ENCODE results near the gene CD79B.
"Not testable (repeated sequence)": the region's sequence is repeated elsewhere in the genome, so short reads cannot be mapped to it uniquely, and the experiment has no call there.

CD79B gene

GRCh38 chr17:63909586-63909985, 22.5 kb downstream of the CD79B start:
- DNase-seq: not testable (repeated sequence)

DNA sequence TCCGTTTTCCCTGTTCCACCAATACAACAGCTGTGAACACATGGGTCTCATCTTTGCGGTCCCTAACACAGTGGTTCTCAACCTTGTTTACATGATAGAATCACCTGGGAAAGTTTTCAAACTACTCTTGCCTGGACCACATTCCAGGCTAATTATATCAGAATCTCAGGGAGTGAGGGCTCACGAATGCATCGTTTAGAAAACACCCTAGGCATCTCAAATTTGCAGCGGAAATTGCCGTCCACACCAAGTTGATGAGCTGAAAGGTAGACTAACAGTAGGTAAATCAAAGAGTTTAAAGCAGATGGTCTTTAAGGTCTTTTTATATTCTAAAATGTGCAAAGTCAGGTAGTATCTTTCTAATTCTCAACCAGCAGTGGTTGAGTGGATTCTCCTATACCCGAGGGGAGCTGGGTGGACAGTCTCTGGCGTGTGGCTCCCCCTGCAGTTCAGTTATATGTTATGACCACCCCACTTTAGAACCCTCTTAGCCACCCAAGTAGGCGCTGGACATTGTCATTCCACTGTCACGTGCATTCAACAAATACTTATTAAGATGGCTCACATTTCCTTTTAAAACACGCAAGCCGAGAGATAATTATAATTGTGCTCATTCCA, 24.9 kb downstream of the CD79B start:
- not testable (repeated sequence) for DNase-seq

DNA sequence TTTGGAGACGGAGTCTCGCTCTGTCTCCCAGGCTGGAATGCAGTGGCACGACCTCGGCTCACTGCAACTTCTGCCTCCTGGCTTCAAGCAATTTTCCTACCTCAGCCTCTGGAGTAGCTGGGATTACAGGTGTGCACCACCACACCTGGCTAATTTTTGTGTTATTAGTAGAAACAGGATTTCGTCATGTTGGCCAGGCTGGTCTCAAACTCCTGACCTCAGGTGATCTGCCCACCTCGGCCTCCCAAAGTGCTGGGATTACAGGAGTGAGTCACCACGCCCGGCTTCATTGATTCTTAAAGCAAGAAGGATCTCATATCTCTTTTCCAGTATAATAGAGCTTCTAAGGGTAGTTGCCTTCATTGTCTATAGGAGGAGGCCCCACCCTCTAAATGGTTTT, 27.3 kb downstream of the CD79B start:
- not testable (repeated sequence) for DNase-seq

DNA sequence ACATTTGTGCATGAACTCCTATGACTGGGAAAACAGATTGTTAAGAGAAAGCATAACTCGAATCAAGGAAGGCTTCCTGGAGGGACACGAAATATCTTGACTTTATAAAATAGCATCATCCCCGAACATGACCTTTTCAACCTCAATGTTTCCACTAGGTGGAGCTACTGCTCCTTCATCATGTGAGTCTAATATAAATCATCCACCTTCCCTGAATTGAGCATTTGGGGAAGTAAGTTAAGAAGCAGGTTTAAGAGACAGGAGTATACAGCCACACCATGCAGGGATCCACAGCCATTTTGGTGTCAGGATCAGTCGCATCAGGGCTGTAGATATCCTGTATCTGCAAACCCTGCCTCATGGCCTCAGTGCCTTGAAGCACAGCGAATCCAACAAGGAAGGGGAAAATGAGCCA, 28.3 kb downstream of the CD79B start:
- DNase-seq: not testable (repeated sequence)

- not testable (repeated sequence) for DNase-seq
These were observed 30.2 kb downstream of the CD79B start for GRCh38 chr17:63901971-63902370.

DNA sequence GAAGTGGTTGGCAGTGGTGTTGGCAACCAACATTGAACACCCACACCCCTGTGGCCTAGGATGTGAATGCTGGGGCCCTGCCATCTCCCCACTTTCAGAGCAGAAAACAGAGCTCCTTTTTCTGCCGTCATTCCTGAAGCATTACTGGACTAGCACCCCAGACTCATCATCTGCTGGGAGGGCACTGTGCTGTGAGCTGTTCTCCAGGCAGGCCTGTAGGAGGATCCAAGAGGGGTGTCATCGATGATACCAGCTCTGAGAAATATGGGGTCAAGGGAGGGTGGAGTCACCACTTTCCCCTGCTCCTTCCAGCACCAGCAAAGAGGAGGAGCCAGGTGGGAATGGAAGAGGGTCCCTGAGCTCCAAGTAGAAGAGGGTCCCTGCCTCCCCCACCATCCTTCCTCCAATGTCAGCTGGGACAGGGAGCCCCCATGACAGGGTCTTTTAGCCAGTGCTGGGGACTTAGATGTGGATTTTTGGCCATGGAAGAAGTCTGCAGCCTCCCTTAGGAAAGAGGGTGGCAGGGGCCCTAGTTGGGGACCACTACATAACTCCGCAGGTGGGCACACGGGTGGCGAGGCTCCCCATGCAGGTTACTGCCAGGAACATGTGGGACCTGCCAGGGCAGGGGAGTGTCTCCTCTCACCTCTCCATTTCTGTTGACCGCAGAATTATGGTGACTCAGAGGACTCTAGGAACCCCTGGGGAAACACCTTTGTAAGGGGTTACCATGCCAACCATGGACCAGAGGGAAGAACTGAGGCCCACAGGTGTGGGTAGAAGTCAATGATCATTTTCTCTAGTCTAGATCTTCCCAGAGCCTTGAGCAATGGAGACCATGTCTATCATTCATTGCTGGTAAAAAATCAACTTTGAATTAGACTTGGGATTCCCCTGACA, 33.0 kb downstream of the CD79B start:
- DNase-seq: not testable (repeated sequence)

DNA sequence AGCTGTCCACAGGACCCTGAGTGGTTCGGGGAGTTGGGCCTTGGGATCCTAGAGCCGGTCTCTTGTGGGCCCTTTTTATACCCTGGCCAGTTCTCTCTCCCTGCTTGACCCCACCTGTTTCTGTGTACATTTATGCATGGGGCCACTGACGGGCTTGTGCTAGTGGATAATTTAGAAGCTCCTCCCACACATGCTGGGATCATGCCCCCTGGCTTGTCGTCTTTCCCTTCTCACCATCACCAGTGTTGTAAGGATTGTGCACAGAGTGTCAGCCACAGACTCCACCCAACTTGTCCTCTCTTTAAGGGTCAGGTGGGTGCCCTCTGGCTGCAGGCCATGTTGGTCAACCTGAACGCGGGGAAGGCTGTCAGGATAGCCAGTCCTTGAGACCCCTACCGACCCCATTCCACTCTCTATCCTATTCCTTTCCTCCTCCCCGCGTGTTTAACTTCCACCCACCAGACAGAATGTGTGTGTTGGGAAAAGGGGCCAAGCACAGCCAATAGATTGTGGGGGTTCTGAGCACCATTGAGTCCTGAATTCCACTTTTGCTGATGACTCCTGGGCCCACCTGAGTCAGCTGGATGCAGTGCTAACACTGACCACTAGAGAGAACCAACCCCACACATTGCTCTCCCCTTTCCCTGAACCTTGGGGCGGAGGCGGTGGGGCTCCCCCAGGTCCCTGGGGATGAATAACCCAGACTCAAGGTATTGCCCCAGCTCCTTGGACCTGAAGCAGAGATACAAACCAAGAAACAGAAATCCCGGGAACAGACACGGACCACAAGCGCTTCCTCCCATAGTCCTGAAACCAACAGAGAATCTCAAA, 35.4 kb downstream of the CD79B start, which contains the start of gene CSH1:
Gene CSH1 (minus strand): TSS at position 51 of the 831 bp plus-strand sequence. CDS start 63 bp downstream, outside the sequence.
- DNase-seq: not testable (repeated sequence)

DNA sequence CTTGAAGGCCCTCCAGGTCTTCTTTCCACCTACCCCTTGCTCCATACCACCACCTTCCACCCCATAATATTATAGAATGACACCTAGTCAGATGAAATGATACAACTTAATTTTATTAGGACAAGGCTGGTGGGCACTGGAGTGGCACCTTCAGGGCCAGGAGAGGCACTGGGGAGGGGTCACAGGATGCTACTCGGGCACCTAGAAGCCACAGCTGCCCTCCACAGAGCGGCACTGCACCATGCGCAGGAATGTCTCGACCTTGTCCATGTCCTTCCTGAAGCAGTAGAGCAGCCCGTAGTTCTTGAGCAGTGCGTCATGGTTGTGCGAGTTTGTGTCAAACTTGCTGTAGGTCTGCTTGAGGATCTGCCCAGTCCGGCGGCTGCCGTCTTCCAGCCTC, 37.3 kb downstream of the CD79B start:
- not testable (repeated sequence) for DNase-seq

GRCh38 chr17:63894021-63894420, 38.1 kb downstream of the CD79B start:
- DNase-seq: not testable (repeated sequence)

GRCh38 chr17:63892316-63893037, 39.7 kb downstream of the CD79B start:
- not testable (repeated sequence) for DNase-seq

- DNase-seq: not testable (repeated sequence)
These were observed 42.9 kb downstream of the CD79B start for GRCh38 chr17:63889026-63889848.

- DNase-seq: not testable (repeated sequence)
These were observed 47.0 kb downstream of the CD79B start for GRCh38 chr17:63885119-63885518.

DNA sequence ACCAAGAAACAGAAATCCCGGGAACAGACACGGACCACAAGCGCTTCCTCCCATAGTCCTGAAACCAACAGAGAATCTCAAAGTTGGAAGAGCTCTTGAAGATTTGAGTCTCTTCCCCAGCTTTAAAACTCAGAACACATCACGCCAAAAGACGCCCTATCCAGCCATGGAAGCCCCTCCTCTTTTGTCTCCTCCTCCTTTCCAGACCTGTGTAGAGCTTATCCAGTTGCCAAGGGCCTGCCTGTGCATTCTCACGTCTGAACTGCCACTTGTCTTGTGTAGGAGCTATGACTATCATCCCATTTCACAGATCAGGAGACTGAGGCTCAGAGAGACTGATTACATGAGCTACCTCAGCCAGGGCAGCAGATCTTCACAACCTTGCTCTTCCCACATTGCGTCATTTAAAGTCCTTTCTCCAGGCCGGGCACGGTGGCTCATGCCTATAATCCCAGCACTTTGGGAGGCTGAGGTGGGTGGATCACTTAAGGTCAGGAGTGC, 49.5 kb downstream of the CD79B start:
- DNase-seq: not testable (repeated sequence)

DNA sequence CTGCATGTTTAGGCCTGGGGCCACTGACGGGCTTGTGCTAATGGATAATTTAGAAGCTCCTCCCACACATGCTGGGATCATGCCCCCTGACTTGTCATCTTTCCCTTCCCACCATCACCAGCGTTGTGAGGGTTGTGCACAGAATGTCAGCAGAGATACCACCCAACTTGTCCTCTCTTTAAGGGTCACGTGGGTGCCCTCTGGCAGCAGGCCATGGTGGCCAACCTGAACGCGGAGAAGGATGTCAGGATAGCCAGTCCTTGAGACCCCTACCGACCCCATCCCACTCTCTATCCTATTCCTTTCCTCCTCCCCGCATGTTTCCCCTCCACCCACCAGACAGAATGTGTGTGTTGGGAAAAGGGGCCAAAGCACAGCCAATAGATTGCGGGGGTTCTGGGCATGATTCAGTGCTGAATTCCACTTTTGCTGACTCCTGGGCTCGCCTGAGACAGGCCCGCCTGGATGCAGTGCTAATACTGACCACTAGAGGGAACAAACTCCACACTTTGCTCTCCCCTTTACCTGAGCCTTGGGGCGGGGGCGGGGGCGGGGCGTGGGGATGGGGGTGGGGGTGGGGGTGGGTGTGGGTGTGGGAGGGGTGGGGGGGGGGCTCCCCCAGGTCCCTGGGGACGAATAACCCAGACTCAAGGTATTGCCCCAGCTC, 50.1 kb downstream of the CD79B start, which contains the start of gene GH2:
Gene GH2 (minus strand): TSS at position 10 of the 667 bp plus-strand sequence. CDS start 143 bp downstream, outside the sequence.
- DNase-seq: no peak

GRCh38 chr17:63881337-63881736, 50.8 kb downstream of the CD79B start:
- DNase-seq: not testable (repeated sequence)

GRCh38 chr17:63880706-63881105, 51.4 kb downstream of the CD79B start:
- no peak for DNase-seq
